Anterior cingulate cortex (tissue), 58 donors: ENCODE measurements around the gene CELF5.
"Not testable (repeated sequence)": the region's sequence is repeated elsewhere in the genome, so short reads cannot be mapped to it uniquely, and the experiment has no call there.

Experiments used
- DNase-seq, 58 donors: peaks; one replicate each; lab custom pipeline; 2025; lab: John Stamatoyannopoulos, UW

The CELF5 gene

DNA sequence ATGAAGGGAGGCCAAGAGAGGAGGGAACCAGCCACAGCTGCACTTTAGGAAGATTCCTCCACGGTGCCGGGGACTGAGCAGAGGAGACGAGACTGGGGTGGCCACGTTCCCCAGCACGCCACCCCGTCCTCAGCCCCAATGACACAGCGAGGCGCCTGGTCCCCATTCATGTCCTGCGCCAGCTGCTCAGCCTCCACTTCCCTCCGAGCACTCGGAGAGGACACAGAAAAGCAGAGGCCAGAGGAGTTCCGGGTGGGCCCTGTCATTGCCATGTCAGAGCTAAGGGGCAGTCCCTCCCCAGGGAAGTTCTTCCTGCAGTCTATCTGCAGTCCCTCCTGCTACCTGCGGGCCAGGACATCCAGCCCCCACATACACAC is 88.7 kb downstream of the CELF5 start:
- no peak for DNase-seq

DNA sequence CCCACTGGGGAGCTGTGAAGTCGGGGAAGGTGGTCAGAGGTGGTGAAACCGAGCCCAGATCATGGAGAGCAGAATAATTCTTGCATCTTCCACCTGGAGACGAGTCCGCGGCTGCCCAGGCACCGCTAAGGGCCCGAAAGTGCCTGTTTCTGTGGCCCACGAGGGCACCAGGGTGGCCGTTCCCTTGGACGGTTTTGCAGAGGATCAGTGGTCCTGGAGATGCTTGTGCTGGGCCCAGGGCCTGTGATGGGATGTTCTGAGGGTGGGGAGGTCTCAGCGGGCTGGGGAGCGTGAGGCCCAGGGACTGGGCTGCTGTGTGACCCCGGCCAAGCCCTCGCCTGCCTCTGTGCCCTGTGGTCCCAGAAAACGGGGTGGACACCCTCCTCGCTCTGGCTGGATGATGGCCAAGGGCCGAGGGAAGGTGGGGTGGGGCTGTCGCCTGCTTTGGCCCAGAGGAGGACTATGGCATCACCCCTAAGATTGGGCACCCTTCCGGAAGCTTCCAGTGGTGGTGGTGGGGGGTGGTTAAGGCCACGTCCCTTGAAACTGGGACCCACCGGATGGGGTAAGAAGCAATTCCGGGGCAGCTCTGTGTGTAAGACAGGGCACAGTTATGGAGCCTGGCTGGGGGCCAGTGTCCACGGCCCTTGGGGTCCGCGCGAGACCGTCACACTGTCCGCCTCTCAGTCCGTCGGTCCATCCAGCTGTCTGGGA is 90.7 kb downstream of the CELF5 start:
- DNase-seq = no peak

DNA sequence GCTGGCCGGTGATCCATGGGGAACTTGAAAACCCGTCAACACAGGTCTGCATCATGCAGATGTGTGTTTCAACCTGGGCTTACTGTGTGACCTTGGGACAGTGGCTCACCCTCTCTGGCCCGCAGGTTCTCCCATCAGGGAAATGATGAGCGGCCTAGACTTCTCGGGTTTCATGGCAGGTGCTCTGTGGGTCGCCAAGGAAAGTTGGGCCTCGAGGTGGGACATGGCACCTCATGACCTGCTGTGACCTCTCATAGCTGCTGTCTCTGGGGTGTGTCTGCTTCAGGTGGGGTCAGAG is 91.2 kb downstream of the CELF5 start:
- DNase-seq = no peak

DNA sequence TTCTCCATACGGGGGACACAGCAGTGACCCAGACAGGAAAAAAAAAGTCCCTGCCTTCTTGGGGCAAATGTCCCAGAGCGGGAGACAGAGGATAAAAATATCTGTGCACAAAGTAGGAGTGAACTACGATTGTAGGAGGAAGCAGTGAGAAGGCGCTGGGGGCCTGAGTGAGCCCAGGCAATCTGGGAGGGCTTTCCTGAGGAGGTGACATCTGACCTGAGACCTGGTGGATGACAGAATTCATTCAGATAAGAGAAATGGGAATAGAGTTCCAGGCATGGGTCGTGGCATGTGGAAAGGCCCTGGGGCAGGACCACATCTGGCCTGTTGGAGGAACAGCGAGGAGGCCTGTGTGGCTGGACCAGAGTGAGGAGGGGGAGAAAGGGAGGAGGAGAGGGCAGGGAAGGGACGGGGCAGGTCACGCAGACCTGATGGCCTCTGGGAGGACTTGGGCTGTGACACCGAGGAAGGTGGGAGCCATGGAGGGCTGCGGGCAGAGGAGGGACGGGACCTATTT is 91.7 kb downstream of the CELF5 start:
- no peak for DNase-seq

DNA sequence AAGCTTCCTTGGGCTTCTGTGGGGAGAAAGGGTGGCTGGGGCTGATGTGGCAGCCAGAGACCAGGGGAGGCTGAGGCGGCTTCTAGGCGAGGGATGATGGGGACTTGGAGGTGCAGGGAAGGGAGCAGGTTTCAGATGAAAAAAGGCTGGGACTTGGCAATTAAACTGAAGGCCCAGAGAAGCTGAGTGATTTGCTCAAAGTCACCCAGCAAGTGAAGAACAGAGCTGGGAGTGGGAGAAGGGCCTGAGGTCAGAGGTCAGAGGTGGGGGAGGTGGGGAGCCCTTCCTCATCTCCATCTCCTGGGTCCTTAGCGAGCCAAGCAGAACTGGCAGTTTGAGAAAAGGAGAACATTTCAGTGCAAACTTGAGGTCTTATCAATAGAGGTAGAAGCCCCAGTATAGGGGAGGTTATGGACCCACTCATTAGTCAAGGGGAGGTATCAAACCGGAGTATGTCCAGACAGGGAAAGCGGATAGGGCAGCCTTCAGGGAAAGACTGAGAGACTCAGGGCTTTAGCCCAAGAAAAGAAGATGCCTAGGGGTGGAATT is 92.3 kb downstream of the CELF5 start:
- DNase-seq = no peak

DNA sequence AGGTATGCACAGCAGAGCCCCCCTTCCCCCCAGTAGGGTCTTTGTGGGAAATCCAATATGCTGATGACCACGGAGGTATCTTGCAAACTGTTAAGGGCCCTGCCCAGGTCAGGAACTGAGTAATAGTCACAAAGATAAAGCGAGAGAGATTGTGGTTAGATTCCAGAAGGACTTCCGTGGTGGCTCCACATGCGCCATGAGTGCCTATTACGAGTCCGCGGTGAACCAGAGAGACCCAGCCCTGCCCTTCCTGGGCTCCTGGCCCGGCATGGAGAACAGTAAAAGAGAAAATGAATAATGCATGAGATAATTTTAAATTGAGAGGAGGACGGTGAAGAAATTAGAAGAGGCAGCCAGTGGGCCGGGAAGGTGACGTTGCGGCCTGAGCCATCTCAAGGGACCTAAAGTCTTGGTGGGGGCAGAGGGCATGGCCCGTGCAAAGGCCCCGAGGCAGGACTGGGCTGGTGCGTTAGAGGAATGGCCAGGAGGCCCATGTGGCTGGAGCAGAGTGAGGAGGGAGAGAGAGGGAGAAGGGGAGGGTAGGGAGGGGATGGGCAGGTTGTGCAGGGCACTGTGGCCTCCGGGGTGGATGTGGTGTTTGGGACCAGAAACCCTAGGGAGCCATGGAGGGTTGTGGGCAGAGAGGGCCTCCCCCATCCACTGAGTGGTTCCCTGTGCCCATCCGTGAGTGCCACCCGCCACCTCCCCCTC is 95.3 kb downstream of the CELF5 start:
- DNase-seq = peak in 1 of 58 donors; percentile 10

DNA sequence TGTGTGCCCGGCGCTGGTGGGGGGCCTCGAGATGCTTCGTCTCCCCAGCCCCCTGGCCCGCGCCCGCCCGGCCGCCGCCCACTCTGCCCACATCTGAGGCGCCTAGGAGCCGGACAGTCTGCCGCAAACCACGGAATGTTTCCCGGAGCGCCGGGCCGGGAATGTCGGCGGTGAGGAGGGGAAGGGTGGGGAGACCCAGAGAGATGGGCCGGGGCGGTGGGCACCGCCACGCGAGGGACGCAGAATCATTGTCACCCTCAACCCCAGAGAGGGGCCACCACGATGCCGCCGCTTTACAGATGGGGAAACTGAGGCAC is 95.9 kb downstream of the CELF5 start:
- no peak for DNase-seq

DNA sequence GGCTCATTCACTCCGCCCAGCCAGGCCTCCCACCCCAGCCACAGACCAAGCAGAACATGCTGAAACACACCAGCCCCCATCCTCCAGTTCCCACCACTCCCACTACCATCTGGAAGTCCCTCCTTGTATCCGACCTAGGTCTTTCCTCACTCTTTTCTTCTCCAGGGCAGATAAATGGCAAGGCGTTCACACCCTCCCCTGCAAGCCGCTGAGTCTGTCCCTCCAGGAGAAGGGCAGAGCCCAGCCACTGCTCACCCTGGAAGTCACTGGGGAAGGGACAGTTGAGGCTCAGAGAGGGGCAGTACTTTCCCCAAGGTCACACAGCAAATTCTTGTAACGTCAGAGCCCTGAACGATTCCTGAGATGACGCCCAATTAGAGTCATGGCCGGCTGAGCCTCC is 96.4 kb downstream of the CELF5 start:
- DNase-seq = no peak

DNA sequence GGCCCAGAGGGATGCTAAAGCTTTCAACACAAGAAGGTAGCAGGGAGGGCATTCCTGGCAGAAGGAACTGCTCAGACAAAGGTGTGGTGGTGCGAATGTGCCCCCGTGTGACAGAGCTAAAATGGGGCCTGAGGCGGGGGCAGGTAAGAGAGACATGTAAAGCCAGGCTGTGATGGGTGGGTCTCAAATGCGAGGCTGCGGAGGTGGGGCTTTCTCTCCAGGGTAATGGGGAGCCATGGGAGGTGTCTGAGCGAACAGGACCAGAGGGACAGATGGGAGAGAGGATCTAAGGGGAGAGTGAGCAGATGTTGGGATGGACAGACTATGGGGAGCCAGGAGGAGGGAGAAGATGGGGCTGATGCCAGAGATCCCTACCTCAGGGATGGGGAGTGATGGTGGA is 97.2 kb downstream of the CELF5 start:
- no peak for DNase-seq

DNA sequence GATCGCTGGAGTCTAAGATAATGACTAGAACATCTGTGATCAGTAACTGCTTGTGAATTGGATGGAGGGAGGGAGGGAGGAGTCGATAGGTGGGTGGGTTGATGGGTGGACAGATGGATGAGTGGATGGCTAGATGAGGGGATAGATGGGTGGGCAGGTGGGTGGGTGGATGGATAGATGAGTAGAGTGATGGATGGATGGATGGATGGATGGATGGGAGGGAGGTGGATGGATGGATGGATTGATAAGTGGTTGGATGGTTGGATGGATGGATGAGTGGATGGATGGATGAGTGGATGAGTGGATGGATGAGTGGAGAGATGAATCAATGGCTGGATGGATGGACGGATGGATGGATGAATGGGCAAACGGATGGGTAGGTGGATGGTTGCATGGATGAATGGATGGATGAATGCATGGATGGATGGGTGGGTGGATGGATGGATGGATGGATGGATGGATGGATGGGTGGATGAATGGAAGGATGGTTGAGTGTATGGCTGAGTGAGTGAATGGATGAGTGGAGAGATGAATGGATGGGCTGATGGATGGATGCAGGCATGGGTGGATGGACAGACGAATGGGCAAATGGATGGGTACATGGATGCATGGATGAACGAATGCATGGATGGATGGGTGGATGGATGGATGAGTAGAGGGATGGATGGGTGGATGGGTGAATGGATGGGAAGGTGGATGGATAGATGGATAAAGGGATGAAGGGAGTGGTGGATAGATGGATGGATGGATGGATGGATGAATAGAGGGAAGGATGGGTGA is 97.9 kb downstream of the CELF5 start:
- no peak for DNase-seq

DNA sequence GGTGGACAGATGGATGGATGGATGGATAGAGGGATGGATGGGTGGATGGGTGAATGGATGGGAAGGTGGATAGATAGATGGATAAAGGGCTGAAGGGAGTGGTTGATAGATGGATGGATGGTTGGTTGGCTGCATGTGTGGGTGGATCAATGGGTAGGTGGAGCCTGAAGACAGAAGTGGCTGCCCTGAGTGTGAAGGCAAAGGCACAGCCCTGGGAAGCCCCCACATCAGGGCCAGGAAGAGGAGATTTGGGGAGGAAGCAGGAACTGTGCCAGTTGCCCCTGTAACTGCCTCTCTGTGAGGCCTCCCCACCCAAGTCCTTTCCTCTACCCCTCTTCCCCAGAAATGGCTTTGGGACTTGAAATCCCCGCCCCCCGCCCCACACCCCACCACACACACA is 98.6 kb downstream of the CELF5 start:
- no peak for DNase-seq

DNA sequence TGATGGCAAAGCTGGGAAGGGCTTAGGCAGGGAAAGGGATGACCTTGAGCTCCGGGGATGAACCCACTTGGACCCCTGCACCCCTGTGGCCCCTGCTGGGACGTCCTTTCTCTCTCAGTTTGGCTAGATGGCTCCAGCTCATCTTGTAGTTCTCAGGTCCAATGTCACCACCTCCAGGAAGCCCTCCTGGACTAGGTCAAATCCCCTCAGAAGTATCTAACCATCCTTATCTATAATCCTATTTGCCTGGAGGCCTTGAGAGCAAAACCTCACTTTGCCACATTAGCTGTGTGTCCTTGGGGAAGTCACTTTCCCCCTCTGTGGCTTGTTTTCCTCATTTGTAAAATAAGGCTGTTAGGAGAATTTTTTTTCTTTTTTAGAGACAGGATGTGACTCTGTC is 99.2 kb downstream of the CELF5 start:
- no peak for DNase-seq

DNA sequence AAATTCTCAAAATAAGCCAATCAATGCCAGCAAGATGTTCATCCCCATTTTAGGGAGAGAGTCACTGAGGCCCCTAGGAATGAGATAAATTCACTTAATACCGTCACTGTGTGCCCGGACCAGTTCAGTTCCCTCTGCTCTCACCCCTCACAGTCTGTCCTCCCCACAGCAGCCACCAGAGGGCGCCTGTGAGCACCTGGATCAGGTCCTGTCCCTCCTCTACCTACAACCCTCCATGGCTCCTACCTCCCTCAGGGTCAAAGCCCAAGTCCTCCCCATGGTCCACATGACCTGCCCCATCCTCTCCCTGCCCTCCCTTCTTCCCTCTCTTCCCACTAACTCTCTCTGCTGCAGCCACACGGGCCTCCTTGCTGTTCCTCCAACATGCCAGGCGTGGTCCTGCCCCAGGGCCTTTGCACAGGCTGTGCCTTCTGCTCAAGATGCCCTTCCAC is 100.0 kb downstream of the CELF5 start:
- DNase-seq = peak in 9 of 58 donors; percentile 2 to 39 (median 9)

DNA sequence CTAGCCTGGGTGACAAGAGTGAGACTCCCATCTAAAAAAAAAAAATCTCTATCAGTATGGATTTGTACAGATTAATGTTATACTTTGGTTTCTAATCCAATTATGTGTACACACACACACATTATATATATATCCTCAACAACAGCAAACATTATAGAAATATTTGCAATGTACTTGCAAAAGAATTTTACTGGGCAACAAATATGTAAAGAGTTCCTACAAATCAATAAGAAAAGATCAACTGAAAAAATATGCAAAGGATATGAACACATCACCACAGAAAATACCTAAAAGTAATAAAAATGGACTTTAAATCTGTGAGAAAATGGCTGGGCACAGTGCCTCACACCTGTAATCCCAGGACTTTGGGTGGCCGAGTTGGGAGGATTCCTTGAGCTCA is 101.0 kb downstream of the CELF5 start:
- DNase-seq = no peak

DNA sequence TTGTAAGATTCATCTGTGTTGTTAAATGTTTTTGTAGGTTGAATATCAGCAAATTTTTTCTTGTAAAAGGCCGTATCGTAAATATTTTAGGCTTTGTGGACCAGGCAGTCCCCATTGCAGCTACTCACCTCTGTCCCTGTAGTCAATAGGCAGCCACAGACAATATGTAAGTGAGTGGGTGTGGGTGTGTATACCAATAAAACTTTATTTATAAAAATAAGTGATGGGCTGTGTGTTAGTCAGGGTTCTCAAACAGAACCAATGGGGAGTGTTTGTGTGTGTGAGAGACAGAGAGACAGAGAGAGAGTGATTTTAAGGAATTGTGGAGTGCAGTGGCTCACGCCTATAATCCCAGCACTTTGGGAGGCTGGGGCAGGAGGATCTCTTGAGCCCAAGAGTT is 104.3 kb downstream of the CELF5 start:
- no peak for DNase-seq

DNA sequence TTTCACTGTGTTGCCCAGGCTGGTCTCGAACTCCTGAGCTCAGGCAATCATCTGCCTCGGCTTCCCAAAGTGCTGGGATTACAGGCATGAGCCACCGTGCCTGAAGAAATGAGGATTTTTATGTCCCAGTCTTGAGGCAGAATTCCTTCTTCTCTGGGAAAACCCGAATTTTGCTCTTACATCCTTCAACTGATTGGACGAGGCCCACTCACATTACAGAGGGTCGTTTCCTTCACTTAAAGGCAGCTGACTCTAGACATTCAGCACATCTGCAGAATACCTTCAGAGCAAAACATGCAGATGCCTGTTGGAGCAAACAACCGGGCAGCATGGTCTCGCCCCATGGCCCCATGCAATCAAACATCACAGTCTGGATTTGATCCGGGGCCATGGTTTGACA is 105.6 kb downstream of the CELF5 start:
- DNase-seq = no peak

DNA sequence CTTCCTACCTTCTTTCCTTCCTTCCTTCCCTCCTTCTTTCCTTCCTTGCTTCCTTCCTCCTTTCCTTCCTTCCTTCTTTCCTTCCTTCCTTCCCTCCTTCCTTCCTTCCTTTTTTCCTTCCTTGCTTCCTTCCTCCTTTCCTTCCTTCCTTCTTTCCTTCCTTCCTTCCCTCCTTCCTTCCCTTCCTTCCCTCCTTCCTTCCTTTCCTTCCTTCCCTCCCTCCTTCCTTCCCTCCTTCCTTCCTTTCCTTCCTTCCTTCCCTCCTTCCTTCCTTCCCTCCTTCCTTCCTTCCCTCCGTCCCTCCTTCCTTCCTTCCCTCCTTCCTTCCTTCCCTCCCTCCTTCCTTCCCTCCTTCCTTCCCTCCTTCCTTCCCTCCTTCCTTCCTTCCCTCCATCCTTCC is 107.8 kb downstream of the CELF5 start:
- DNase-seq = not testable (repeated sequence)

DNA sequence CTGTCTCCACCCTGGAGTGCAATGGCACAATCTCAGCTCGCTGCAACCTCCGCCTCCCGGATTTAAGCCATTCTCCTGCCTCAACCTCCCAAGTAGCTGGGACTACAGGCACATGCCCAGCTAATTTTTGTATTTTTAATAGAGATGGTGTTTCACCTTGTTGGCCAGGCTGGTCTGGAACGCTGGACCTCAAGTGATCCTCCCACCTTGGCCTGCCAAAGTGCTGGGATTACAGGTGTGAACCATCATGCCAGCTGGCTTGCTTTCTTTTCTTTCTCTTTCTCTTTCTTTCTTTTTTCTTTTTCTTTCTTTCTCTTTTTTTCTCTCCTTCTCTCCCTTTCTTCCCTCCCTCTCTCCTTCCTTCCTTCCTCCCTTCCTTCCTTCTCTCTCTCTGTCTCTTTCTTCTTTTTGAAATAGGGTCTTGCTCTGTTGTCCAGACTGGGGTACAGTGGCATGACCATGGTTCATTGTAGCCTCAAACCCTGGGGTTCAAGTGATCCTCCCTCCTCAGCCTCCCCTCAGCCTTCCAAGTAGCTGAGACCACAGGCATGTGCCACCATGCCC is 108.6 kb downstream of the CELF5 start:
- no peak for DNase-seq

DNA sequence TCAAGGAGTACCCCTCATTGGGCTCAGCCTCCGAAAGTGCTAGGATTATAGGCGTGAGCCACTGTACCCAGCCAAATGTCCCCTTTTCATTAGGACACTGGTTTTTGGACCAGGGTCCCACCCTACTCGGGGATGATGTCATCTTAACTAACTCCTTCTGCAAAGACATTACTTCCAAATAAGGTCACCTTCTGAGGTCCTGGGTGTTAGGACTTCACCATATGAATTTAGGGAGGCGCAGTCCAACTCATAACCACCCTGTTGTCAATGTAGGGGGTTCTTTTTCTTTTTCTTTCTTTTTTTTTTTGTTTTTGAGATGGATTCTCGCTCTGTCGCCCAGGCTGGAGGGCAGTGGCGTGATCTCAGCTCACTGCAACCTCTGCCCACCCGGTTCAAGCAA is 109.2 kb downstream of the CELF5 start:
- DNase-seq = no peak

DNA sequence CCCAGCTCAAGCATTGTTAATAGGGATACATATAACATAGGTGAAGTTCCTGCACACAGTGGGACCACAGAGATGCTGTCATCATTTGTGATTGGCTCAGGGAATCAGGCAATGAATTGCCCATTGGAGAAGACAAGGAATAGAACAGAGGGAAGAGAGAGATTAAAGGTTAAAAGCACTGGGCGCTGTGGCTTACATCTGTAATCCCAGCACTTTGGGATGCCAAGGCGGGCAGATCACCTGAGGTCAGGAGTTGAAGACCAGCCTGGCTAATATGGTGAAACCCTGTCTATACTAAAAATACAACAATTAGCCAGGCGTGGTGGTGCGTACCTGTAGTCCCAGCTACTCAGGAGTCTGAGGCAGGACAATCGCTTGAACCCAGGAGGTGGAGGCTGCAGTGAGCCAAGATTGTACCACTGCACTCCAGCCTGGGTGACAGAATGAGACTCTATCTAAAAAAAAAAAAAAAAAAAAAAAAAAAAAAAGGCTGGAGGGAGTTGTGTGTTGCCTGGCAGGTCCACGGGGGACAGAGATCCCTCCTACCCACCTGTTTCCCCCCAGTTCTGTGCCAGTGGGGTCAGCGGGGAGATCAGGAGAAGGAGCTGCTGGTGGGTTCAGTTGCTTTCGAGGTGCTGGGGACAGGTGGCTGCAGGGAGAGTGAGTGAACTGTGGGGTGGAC is 110.4 kb downstream of the CELF5 start:
- not testable (repeated sequence) for DNase-seq
